ENCODE data around the gene SCYL1. TPM values are rescaled to one million over a fixed set of nuclear protein-coding genes. Genes with fewer than 3 reads are reported as not detected.

The SCYL1 gene
- total and polyA plus RNA-seq, 2 of the 4 experiments (the other 2 are of a cell fraction) = 96.4 to 150 TPM

DNA sequence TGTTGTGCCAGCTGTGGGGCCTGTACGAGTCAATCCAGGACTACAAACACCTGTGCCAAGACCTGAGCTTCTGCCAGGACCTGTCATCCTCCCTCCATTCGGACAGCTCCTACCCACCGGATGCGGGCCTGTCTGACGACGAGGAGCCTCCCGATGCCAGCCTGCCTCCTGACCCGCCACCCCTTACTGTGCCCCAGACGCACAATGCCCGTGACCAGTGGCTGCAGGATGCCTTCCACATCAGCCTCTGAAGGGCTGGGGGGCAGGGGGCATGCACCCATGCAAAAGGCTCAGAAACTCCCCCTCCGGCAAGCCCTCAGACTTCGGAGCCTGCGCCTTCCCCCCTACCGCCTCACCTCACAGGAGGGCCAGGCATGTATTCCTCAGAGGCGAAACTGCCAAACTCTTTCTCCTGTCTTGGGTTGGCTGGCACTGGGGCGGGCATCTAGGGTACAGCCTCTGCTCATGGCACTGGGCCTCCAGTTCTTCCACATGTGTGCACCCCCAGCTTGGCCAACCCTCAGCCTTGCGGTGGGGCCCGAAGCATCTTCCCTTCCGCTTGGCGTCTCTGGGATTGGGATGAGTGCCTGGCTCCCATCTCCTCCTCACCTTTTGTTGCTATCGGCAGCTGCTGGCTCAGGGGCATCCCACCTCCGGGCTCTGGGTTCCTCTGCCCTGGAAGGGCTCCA lies 48.7 kb downstream of the SCYL1 start:
- Histone ChIP-seq H4K5ac (ENCODE audit: low read depth, low read length) (no peak overlapping the region), H3K9me1 (ENCODE audit: insufficient read depth, low read length) (peaks cover 13% of the 10 kb centered on the region), H4K8ac (ENCODE audit: low read depth in 2 of 2, low read length in 2 of 2) (no peak overlapping the region), H3K56ac (ENCODE audit: extremely low read depth, insufficient read depth, low read length) (no peak overlapping the region), H3K4me2 (ENCODE audit: low read depth, low read length) (peak overlapping the region; percentile 79), H2BK20ac (ENCODE audit: low read depth, low read length) (no peak overlapping the region), H3K27ac (ENCODE audit: insufficient read depth, low read length) (no peak overlapping the region; the same call in 1 of the 2 replicates), H4K20me1 (ENCODE audit: insufficient read depth, low read length) (peaks cover 34% of the 10 kb centered on the region), H2AFZ (replicated peaks; ENCODE audit: low read length, poor library complexity) (peak overlapping the region; percentile 50), H3K18ac (ENCODE audit: low read depth, low read length) (no peak overlapping the region), H3K14ac (replicated peaks; ENCODE audit: low read depth, low read length) (no peak overlapping the region), H4K91ac (ENCODE audit: insufficient read depth, low read depth, low read length) (no peak overlapping the region), H2BK120ac (ENCODE audit: low read depth, low read length) (no peak overlapping the region), H3K4me3 (ENCODE audit: insufficient read depth, low read depth, low read length) (peak overlapping the region; percentile 75), H2BK5ac (ENCODE audit: low read depth, low read length, poor library complexity, severe bottlenecking) (no peak overlapping the region), H3K9me3 (ENCODE audit: control insufficient read depth, insufficient read depth, low read length) (no peaks in the 10 kb centered on the region), H3K4ac (ENCODE audit: low read depth, low read length) (no peak overlapping the region; the same call in 1 of the 2 replicates), H2BK15ac (ENCODE audit: low read depth, low read length) (no peak overlapping the region), H2AK5ac (ENCODE audit: low read depth, low read length) (peak overlapping the region; percentile 60; the same call in 1 of the 2 replicates), H3K36me3 (ENCODE audit: control insufficient read depth, insufficient read depth, low read length) (peaks cover 4% of the 10 kb centered on the region; the same call in 1 of the 2 replicates), H3K23ac (ENCODE audit: low read depth, low read length) (no peak overlapping the region), H3K27me3 (ENCODE audit: control insufficient read depth, insufficient read depth, low read length) (no peaks in the 10 kb centered on the region), H2AK9ac (replicated peaks; ENCODE audit: low read depth, low read length, poor library complexity) (peak overlapping the region; percentile 91), H3K9ac (ENCODE audit: low read depth, low read length) (peak overlapping the region; percentile 79; the same call in 1 of the 2 replicates), H3K4me1 (ENCODE audit: control insufficient read depth, insufficient read depth, low read length) (peaks cover 40% of the 10 kb centered on the region), H3K79me1 (ENCODE audit: low read depth in 1 of 2, low read length in 2 of 2) (peaks cover 32 to 75% of the 10 kb centered on the region in 2 experiments)
- dilution Hi-C loops (cut with HindIII; ENCODE audit: low sequenced_read_pairs, unreplicated experiment) (no loop called here), in situ Hi-C loops (cut with MboI; ENCODE audit: low sequenced_read_pairs) (no loop called here), intact Hi-C loops (cut with micrococcal nuclease) (loop anchor here (5.0 kb wide), 2 partner anchors 34 to 191 kb away; partner anchors contain the start of gene SLC25A45)
- BruUV-seq (replicated peaks) = no TSS peak
- no peak for ATAC-seq (ENCODE audit: low read depth)
- WGBS, 2 experiments (ENCODE audit: extremely low coverage in 2 of 2, insufficient read length in 1 of 2) = 43% methylated on average over 9 of the region's 22 CpGs; no CpG with 5 or more reads in 1 of the 2 experiments
- ChIA-PET POLR2A (ENCODE audit: unreplicated experiment) (interaction anchor here (0.7 kb wide), 1 partner anchor 1423 kb away, joined by 3 read pairs; no protein-coding TSS in a partner anchor), CTCF (interaction anchor here (1.0 to 2.6 kb wide), 2 partner anchors 15 to 33 kb away, joined by 4 to 15 read pairs; partner anchors contain the start of gene LTBP3)
- DNase-seq = no peak
- TF ChIP-seq CHD1 (IDR thresholded peaks at IDR 0.05; ENCODE audit: low read depth, low read length) (no peak), MAZ (IDR thresholded peaks at IDR 0.05; ENCODE audit: borderline replicate concordance, low read depth, low read length) (no peak), RCOR1 (IDR thresholded peaks at IDR 0.05; ENCODE audit: insufficient replicate concordance, low read length) (no peak), BHLHE40 (IDR thresholded peaks at IDR 0.05; ENCODE audit: low read depth, low read length) (no peak), POLR2A (IDR thresholded peaks at IDR 0.05; ENCODE audit: low read depth, low read length) (no peak), CEBPB (IDR thresholded peaks at IDR 0.05; ENCODE audit: low read depth, low read length) (no peak), RFX5 (IDR thresholded peaks at IDR 0.05; ENCODE audit: low read depth, low read length) (no peak), FOS (IDR thresholded peaks at IDR 0.05; ENCODE audit: low read depth, low read length) (no peak), MXI1 (IDR thresholded peaks at IDR 0.05; ENCODE audit: borderline replicate concordance, low read depth, low read length) (no peak), SMC3 (IDR thresholded peaks at IDR 0.05; ENCODE audit: low read depth, low read length) (no peak), RAD21 (IDR thresholded peaks at IDR 0.05; ENCODE audit: low read length) (no peak), NFE2L2 (IDR thresholded peaks at IDR 0.05; ENCODE audit: low read depth, low read length) (no peak)
- TF ChIP-seq, protein P1, sequence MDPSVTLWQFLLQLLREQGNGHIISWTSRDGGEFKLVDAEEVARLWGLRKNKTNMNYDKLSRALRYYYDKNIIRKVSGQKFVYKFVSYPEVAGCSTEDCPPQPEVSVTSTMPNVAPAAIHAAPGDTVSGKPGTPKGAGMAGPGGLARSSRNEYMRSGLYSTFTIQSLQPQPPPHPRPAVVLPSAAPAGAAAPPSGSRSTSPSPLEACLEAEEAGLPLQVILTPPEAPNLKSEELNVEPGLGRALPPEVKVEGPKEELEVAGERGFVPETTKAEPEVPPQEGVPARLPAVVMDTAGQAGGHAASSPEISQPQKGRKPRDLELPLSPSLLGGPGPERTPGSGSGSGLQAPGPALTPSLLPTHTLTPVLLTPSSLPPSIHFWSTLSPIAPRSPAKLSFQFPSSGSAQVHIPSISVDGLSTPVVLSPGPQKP (IDR thresholded peaks at IDR 0.05; ENCODE audit: borderline replicate concordance, low read depth, low read length) = no peak
- TF ChIP-seq, protein P2, sequence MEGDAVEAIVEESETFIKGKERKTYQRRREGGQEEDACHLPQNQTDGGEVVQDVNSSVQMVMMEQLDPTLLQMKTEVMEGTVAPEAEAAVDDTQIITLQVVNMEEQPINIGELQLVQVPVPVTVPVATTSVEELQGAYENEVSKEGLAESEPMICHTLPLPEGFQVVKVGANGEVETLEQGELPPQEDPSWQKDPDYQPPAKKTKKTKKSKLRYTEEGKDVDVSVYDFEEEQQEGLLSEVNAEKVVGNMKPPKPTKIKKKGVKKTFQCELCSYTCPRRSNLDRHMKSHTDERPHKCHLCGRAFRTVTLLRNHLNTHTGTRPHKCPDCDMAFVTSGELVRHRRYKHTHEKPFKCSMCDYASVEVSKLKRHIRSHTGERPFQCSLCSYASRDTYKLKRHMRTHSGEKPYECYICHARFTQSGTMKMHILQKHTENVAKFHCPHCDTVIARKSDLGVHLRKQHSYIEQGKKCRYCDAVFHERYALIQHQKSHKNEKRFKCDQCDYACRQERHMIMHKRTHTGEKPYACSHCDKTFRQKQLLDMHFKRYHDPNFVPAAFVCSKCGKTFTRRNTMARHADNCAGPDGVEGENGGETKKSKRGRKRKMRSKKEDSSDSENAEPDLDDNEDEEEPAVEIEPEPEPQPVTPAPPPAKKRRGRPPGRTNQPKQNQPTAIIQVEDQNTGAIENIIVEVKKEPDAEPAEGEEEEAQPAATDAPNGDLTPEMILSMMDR (conservative IDR thresholded peaks at IDR 0.05; ENCODE audit: low read depth, low read length) = no peak

Data from IMR-90 (cell line).